LNCAP (cell line): ENCODE results near the gene TSPAN4.

Experiments
- CTCF ChIP-seq: fragments of 450-650 bp; IDR thresholded peaks from 2 replicates; pipeline ENCODE4 v1.5.1; 2017; ENCODE audit warnings: mild to moderate bottlenecking

Gene TSPAN4

GRCh38 chr11:900545-900944 is 57.9 kb downstream of the TSPAN4 start:
- TF ChIP-seq CTCF, result no peak

GRCh38 chr11:901452-902061 is 58.9 kb downstream of the TSPAN4 start:
- TF ChIP-seq CTCF, result no peak

- TF ChIP-seq CTCF, result no peak
These were observed 61.7 kb downstream of the TSPAN4 start for GRCh38 chr11:904380-904779.

- TF ChIP-seq CTCF, result no peak
These were observed 63.3 kb downstream of the TSPAN4 start for GRCh38 chr11:905952-906351.

- no peak for TF ChIP-seq CTCF
These were observed 65.0 kb downstream of the TSPAN4 start for GRCh38 chr11:907668-908067.

GRCh38 chr11:908273-908672 is 65.6 kb downstream of the TSPAN4 start:
- no peak for TF ChIP-seq CTCF

GRCh38 chr11:909406-909805 is 66.8 kb downstream of the TSPAN4 start:
- TF ChIP-seq CTCF, result no peak

- no peak for TF ChIP-seq CTCF
These were observed 67.5 kb downstream of the TSPAN4 start for GRCh38 chr11:910044-910588.
